HG02981 (cell line): Measurements from ENCODE around the gene WDR54.
"Not testable (repeated sequence)": the region's sequence is repeated elsewhere in the genome, so short reads cannot be mapped to it uniquely, and the experiment has no call there.

Source experiments
- ATAC-seq: cut with Tn5 transposase; IDR thresholded peaks from one replicate; pipeline ENCODE4 v1.9.1; 2021; ENCODE audit warnings: mild to moderate bottlenecking, moderate library complexity; ENCODE audit not compliant: unreplicated experiment

The WDR54 gene

GRCh38 chr2:74450570-74451190 is 29.1 kb downstream of the WDR54 start:
- no peak for ATAC-seq

- peak; percentile 35 for ATAC-seq
Observed at GRCh38 chr2:74454654-74455511, 33.4 kb downstream of the WDR54 start, which contains the start of gene INO80B. TSS of gene INO80B (plus strand) at chr2:74455087. CDS start at chr2:74455117, 30 bp downstream.

GRCh38 chr2:74457129-74457548 is 35.6 kb downstream of the WDR54 start:
- ATAC-seq: no peak

- peak; percentile 27 for ATAC-seq
Observed at GRCh38 chr2:74457549-74458131, 36.1 kb downstream of the WDR54 start.

- peak; percentile 80 for ATAC-seq
Observed at GRCh38 chr2:74458132-74458937, 36.8 kb downstream of the WDR54 start, which contains the start of gene WBP1. TSS of gene WBP1 (plus strand) at chr2:74458438. CDS start at chr2:74458603, 165 bp downstream.

- ATAC-seq: no peak
Observed at GRCh38 chr2:74458938-74459363, 37.4 kb downstream of the WDR54 start.

- not testable (repeated sequence) for ATAC-seq
Observed at GRCh38 chr2:74459503-74460118, 38.1 kb downstream of the WDR54 start.

GRCh38 chr2:74460187-74460586 is 38.7 kb downstream of the WDR54 start:
- ATAC-seq: not testable (repeated sequence)

- no peak for ATAC-seq
Observed at GRCh38 chr2:74461187-74462053, 39.9 kb downstream of the WDR54 start.

GRCh38 chr2:74462054-74462785 is 40.7 kb downstream of the WDR54 start:
- no peak for ATAC-seq

GRCh38 chr2:74462786-74463105 is 41.2 kb downstream of the WDR54 start:
- ATAC-seq: no peak

GRCh38 chr2:74464406-74464805 is 42.9 kb downstream of the WDR54 start:
- ATAC-seq: no peak

GRCh38 chr2:74470742-74471141 is 49.2 kb downstream of the WDR54 start:
- ATAC-seq: not testable (repeated sequence)

- no peak for ATAC-seq
Observed at GRCh38 chr2:74471332-74472065, 50.0 kb downstream of the WDR54 start.

- peak; percentile 77 for ATAC-seq
Observed at GRCh38 chr2:74472086-74472944, 50.8 kb downstream of the WDR54 start, which contains the start of gene MRPL53. TSS of gene MRPL53 (minus strand) at chr2:74472680. CDS start at chr2:74472660, 20 bp downstream.

- peak; percentile 8 for ATAC-seq
Observed at GRCh38 chr2:74472945-74473258, 51.4 kb downstream of the WDR54 start.

GRCh38 chr2:74474481-74474880 is 53.0 kb downstream of the WDR54 start:
- ATAC-seq: no peak
